ENCODE results near the gene RNPEPL1.

RNPEPL1 gene

DNA sequence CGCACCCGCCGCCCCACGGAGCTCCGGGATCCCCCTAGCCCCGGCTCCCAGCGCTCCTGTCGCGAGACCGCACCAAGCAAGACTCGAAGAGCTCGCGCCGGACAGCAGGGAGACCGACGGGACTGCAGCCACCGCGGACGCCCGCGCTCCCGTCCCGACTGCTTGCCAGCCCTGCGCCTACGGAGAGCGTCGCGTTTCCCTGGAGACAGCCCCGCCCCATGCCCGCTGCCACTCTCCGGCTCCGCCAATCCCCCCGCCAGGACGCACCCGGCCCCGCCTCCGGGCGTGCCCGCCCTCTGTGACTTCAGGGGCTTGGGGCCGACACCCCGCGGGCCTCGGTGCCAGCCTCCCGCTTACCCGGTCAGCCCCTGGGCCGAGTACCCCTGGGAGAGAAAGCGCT is 10.5 kb upstream of the RNPEPL1 start, which contains the start of gene ANKMY1:
Gene ANKMY1 (minus strand): TSS at position 181 of the 400 bp plus-strand sequence. CDS start 653 bp downstream, outside the sequence.
- no peak for TF ChIP-seq GATA3 (IDR thresholded peaks at IDR 0.05; ENCODE audit: low read depth, low read length)
- no peak for TF ChIP-seq GATA2 (IDR thresholded peaks at IDR 0.05; ENCODE audit: low read depth, low read length)

DNA sequence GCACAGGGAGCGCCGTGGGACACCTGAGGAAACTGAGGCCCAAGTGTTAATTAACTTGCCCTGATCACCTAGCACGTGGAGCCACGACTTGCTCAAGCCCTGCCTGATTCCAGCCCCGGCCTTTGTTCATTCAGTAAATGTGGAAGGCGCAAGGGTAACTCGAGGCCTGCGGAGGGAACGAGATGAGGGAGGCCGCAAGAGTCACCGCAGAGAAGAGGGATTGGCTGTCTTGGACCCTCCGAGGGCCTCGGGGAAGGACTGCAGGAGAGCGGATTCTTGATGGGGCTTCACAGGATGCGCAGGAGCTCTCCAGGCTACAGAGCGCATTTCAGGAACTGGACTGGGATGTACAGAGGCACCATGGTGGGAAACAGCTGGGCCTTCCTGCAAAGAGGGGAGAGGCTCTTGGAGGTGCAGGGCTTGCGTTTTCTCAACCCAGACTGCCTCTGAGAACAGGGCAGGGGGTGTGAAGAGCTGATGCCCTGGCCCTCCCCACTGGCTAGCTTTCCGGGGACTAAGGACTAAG is 10.0 kb upstream of the RNPEPL1 start:
- TF ChIP-seq GATA2 (IDR thresholded peaks at IDR 0.05; ENCODE audit: low read depth, low read length) (no peak), GATA3 (IDR thresholded peaks at IDR 0.05; ENCODE audit: low read depth, low read length) (no peak)

DNA sequence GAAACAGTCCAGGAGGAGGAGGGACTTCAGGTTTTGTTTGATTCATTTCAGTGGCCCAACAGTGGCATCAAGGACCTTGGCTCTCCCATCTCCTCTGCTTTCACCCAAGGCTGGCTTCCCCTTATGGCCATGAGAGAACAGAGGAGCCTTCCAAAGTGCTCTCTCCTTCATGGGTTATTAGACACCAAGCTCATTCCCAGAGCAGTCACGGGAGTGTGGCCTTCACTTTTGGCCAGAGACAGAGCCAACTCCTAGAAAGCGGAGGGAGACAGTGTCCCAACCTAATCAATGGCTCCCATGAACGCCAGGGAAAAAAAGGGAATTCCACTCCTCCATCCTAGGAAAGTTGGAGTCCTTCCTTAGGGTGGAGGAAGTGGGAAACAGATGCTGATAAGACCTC is 9.0 kb upstream of the RNPEPL1 start:
- no peak for TF ChIP-seq GATA2 (IDR thresholded peaks at IDR 0.05; ENCODE audit: low read depth, low read length)

GRCh38 chr2:240560084-240560479 is 8.2 kb upstream of the RNPEPL1 start, which contains the start of gene DUSP28:
TSS of gene DUSP28 (plus strand) at chr2:240560357. CDS start at chr2:240560685, 328 bp downstream.
- TF ChIP-seq GATA2 (IDR thresholded peaks at IDR 0.05; ENCODE audit: low read depth, low read length) (no peak), GATA3 (IDR thresholded peaks at IDR 0.05; ENCODE audit: low read depth, low read length) (no peak)

DNA sequence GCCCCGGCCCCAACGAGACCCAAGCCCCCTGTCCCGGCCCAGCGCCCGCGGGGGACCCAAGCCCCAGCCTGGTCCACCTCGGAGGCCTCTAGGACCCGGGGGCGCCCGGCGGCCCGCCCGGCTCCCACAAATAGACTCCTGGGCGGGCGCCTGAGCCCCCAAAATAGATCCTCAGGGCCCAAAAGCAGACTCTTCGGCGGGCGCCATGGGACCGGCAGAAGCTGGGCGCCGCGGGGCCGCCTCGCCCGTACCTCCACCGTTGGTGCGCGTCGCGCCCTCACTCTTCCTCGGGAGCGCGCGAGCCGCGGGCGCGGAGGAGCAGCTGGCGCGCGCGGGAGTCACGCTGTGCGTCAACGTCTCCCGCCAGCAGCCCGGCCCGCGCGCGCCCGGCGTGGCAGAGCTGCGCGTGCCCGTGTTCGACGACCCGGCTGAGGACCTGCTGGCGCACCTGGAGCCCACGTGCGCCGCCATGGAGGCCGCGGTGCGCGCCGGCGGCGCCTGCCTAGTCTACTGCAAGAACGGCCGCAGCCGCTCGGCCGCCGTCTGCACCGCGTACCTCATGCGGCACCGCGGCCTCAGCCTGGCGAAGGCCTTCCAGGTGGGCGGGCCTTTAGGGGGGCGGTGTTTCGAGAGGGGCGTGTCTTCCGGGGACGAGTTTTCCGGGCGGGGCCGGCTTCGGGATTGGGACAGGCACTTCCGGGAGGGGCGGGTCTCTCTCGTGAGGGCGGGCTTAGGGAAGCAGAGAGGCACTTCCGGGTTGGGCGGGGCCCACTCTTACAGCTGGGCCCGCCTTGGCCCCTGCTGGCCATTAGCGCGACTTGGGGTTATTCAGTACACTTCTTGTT is 7.6 kb upstream of the RNPEPL1 start:
- TF ChIP-seq GATA3 (IDR thresholded peaks at IDR 0.05; ENCODE audit: low read depth, low read length) (no peak), GATA2 (IDR thresholded peaks at IDR 0.05; ENCODE audit: low read depth, low read length) (no peak)

DNA sequence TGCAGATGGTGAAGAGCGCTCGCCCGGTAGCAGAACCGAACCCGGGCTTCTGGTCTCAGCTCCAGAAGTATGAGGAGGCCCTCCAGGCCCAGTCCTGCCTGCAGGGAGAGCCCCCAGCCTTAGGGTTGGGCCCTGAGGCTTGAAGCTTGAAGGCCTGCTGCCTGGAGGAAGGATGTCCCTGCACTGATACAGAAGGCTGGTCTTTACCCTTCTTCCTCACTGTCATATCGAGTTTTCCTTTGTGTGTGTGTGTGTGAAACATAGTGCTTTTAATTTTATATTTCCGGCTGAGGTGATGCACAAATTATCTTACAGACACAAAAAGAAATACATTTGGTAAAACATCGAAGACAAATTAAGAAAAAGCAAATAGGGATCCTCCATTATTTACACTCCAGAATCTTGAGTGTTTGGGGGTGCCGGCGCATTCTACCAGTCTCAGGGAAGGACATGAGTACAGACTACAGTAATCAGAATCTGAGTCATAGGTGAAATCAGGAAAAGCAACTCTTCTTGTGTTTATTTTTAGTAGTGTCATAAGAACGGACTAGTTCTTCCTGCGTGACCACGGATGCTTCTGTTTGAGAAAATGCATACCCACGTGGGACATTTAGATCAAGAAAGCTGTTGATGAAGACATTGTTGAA is 6.8 kb upstream of the RNPEPL1 start:
- TF ChIP-seq GATA3 (IDR thresholded peaks at IDR 0.05; ENCODE audit: low read depth, low read length) = no peak
- no peak for TF ChIP-seq GATA2 (IDR thresholded peaks at IDR 0.05; ENCODE audit: low read depth, low read length)

DNA sequence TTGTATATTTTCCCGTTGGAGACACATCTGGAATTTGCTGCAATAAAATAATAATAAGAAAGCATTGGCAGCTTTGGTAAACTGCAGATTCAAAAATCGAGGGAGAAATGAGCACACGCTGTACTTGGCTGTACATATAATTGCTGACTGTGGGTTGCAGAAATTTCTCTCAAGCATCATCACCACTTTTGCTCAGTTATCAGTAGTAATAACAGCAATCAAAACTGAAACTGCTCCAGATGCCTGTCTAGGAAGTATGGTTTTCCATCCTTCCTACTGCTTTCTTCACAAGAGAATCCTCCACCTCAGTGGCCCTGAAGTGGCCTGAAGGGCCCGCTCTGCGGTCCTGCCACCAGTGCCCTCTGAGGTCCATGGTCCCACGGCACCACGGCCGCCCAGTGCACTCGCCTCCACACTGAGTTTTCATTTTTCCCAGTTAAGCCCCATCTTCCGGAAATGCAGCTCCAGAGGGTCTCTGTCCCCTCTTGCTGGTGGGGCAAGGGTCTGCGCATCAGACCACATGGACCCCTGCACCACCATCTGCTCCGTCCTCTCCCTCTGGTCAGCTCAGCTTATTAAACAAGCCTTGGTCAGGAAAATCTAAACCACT is 4.2 kb upstream of the RNPEPL1 start:
- TF ChIP-seq GATA2 (IDR thresholded peaks at IDR 0.05; ENCODE audit: low read depth, low read length) = no peak
- no peak for TF ChIP-seq GATA3 (IDR thresholded peaks at IDR 0.05; ENCODE audit: low read depth, low read length)

GRCh38 chr2:240564561-240565332 is 3.5 kb upstream of the RNPEPL1 start:
- TF ChIP-seq GATA3 (IDR thresholded peaks at IDR 0.05; ENCODE audit: low read depth, low read length) (no peak), GATA2 (IDR thresholded peaks at IDR 0.05; ENCODE audit: low read depth, low read length) (no peak)

GRCh38 chr2:240565333-240566202 is 2.7 kb upstream of the RNPEPL1 start:
- TF ChIP-seq GATA3 (IDR thresholded peaks at IDR 0.05; ENCODE audit: low read depth, low read length) (no peak), GATA2 (IDR thresholded peaks at IDR 0.05; ENCODE audit: low read depth, low read length) (no peak)

DNA sequence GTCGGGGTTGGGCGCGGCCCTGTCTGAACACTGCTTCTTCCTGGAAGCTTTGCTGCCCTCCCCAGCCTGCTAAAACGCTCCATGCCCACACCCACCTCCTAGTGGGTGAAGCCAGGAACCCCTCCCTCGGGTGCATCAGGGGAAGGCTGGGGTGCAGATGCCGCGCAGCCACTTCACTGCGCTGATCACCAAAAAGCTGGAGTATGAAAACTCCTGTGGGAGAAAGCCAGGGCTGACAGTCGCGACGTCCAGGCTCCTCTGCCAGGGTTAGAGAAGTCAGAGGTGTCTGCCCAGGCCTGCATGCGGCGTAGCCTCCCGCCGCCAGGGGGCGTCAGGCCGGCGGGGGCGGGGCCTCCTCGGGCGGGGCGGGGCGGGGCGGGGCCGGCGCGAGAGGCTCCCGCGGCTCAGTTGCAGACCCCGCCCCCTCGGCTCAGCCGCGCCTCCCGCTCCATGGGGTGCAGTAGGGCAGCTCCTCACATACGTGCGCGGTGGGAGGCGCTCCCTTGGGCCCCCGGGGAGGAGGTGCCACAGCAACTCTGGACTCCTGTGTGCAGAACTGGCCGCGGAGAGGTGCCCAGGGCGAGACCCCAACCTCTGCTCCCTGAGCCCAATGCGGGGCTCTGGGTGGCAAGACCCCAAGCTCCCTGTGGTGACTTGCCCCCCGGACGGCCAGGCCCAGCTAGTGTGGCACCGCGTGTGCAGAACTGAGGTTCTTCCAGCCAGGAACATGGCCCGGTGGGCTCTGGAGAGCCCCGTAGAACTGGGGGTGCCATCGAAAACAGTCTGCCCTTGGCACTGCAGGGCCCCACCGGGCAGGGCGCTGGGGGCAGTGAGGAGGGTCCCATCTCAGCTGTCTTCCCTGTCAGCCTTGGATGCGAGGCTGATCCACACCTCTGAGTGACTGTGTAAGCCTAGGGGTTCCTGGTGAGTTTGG is 1.8 kb upstream of the RNPEPL1 start:
- no peak for TF ChIP-seq GATA2 (IDR thresholded peaks at IDR 0.05; ENCODE audit: low read depth, low read length)
- TF ChIP-seq GATA3 (IDR thresholded peaks at IDR 0.05; ENCODE audit: low read depth, low read length) = no peak

- TF ChIP-seq GATA3 (IDR thresholded peaks at IDR 0.05; ENCODE audit: low read depth, low read length) (no peak), GATA2 (IDR thresholded peaks at IDR 0.05; ENCODE audit: low read depth, low read length) (no peak)
Measured at GRCh38 chr2:240567137-240567871, 980 bp upstream of the RNPEPL1 start.

All from SH-SY5Y (cell line).